GM20000 (cell line): ENCODE data around the gene THNSL1.

Experiments
- DNase-seq: peaks from one replicate; pipeline ENCODE4 v3.0.0; 2012; ENCODE audit warnings: low spot score
- CTCF ChIP-seq: IDR thresholded peaks from 2 replicates; pipeline ENCODE4 v1.5.1; 2012; ENCODE audit warnings: mild to moderate bottlenecking, control low read depth; ENCODE audit errors: extremely low read depth, missing control alignments

The THNSL1 gene

GRCh38 chr10:25028711-25029110, 12.3 kb downstream of the THNSL1 start:
- DNase-seq: no peak
- no peak for TF ChIP-seq CTCF

GRCh38 chr10:25029519-25029918, 13.1 kb downstream of the THNSL1 start:
- no peak for TF ChIP-seq CTCF
- no peak for DNase-seq

GRCh38 chr10:25036381-25036780, 20.0 kb downstream of the THNSL1 start:
- DNase-seq: no peak
- TF ChIP-seq CTCF: no peak

GRCh38 chr10:25038325-25038724, 21.9 kb downstream of the THNSL1 start:
- no peak for TF ChIP-seq CTCF
- DNase-seq: no peak

GRCh38 chr10:25039531-25039930, 23.1 kb downstream of the THNSL1 start:
- TF ChIP-seq CTCF: no peak
- DNase-seq: no peak

- no peak for TF ChIP-seq CTCF
- no peak for DNase-seq
These were observed 30.2 kb downstream of the THNSL1 start for GRCh38 chr10:25046641-25047040.

GRCh38 chr10:25047088-25047487, 30.7 kb downstream of the THNSL1 start:
- no peak for DNase-seq
- TF ChIP-seq CTCF: no peak
